ENCODE data around the gene CRACR2B.

GRCh38 chr11:815675-816432 lies 11.9 kb upstream of the CRACR2B start:
- no peak for TF ChIP-seq CTCF (IDR thresholded peaks at IDR 0.05 in 8 of 11, conservative IDR thresholded peaks at IDR 0.05 in 3 of 11)
- TF ChIP-seq POLR2A (IDR thresholded peaks at IDR 0.05) = no peak
- TF ChIP-seq POLR2AphosphoS5 (IDR thresholded peaks at IDR 0.05) = no peak

Data from spleen (tissue), 7 donors.